K562 (cell line): Measurements from ENCODE around the gene CNOT11. TPM values are rescaled to one million over a fixed set of nuclear protein-coding genes. Genes with fewer than 3 reads are reported as not detected.

Experiments
- BCL6 ChIP-seq: fragments of 250-450 bp; sonication (Bioruptor Pico); IDR thresholded peaks from 2 replicates; pipeline ENCODE4 v1.4.0; 2020
- BHLHE40 ChIP-seq: IDR thresholded peaks from 2 replicates; pipeline ENCODE4 v1.6.1; 2011; ENCODE audit warnings: low read length, improper control_type of control experiment
- BRF2 ChIP-seq: IDR thresholded peaks from 3 replicates; pipeline ENCODE4 v1.6.1; 2011; ENCODE audit warnings: borderline replicate concordance, mild to moderate bottlenecking; ENCODE audit not compliant: insufficient read length, insufficient read depth
- CHD2 ChIP-seq: IDR thresholded peaks from 2 replicates; pipeline ENCODE4 v1.6.1; 2011; ENCODE audit warnings: low read depth, low read length
- CTCF ChIP-seq, 3 experiments: IDR thresholded peaks in 2 of 3; conservative IDR thresholded peaks in 1 of 3; 2 replicates each; pipeline ENCODE4 v1.5.1; 2011 to 2012; ENCODE audit warnings: low read length in 3 of 3, mild to moderate bottlenecking in 3 of 3, control low read depth in 2 of 3, improper control_type of control experiment in 1 of 3, inconsistent platforms in 1 of 3, low read depth in 1 of 3, mixed read lengths in 1 of 3, moderate library complexity in 1 of 3; ENCODE audit not compliant: insufficient read depth in 2 of 3
- DPF2 ChIP-seq: fragments of 450-650 bp; IDR thresholded peaks from 2 replicates; pipeline ENCODE4 v1.6.1; 2016
- ELF1 ChIP-seq: fragments of 200-800 bp; sonication (Bioruptor generic); IDR thresholded peaks from 2 replicates; pipeline ENCODE4 v1.6.1; 2016; ENCODE audit warnings: missing genetic modification characterization, missing compliant biosample characterization
- NR2F6 ChIP-seq: fragments of 450-650 bp; formaldehyde crosslinking; IDR thresholded peaks from 2 replicates; pipeline ENCODE4 v1.4.0; 2020; ENCODE audit warnings: mild to moderate bottlenecking
- PYGO2 ChIP-seq: fragments of 450-650 bp; IDR thresholded peaks from 2 replicates; pipeline ENCODE4 v1.6.1; 2016; ENCODE audit warnings: mild to moderate bottlenecking, missing genetic modification characterization, moderate library complexity, missing compliant biosample characterization
- RREB1 ChIP-seq: fragments of 250-450 bp; sonication (Bioruptor Pico); IDR thresholded peaks from 2 replicates; pipeline ENCODE4 v1.4.0; 2020
- SMARCA5 ChIP-seq: fragments of 450-650 bp; IDR thresholded peaks from 2 replicates; pipeline ENCODE4 v1.6.1; 2016
- SMC3 ChIP-seq: conservative IDR thresholded peaks from 2 replicates; pipeline ENCODE4 v1.6.1; 2011; ENCODE audit warnings: low read depth, low read length, improper control_type of control experiment; ENCODE audit not compliant: insufficient read depth
- TCF15 ChIP-seq: fragments of 250-450 bp; sonication (Bioruptor Pico); IDR thresholded peaks from 2 replicates; pipeline ENCODE4 v1.8.0; 2022; ENCODE audit warnings: moderate library complexity, mild to moderate bottlenecking, inconsistent platforms
- TGIF2 ChIP-seq: sonication (generic); formaldehyde crosslinking; IDR thresholded peaks from 2 replicates; pipeline ENCODE4 v1.8.1; 2022; ENCODE audit warnings: mild to moderate bottlenecking, missing genetic modification reagents, moderate library complexity
- XRCC4 ChIP-seq: IDR thresholded peaks from one replicate; pipeline ENCODE4 v1.6.1; 2011; ENCODE audit not compliant: insufficient read depth, insufficient read length; ENCODE audit errors: extremely low read depth
- ZBTB1 ChIP-seq: sonication (generic); formaldehyde crosslinking; IDR thresholded peaks from 2 replicates; pipeline ENCODE4 v1.8.1; 2023; ENCODE audit warnings: missing genetic modification reagents, low read depth, mild to moderate bottlenecking, borderline replicate concordance
- ZNF184 ChIP-seq: sonication (generic); formaldehyde crosslinking; IDR thresholded peaks from 2 replicates; pipeline ENCODE4 v1.5.0; 2020; ENCODE audit warnings: missing genetic modification reagents
- ZNF586 ChIP-seq: fragments of 450-650 bp; formaldehyde crosslinking; conservative IDR thresholded peaks from 2 replicates; pipeline ENCODE4 v1.4.0; 2020; ENCODE audit warnings: mild to moderate bottlenecking, moderate library complexity
- ZNF780A ChIP-seq: fragments of 250-450 bp; sonication (Bioruptor Pico); IDR thresholded peaks from 2 replicates; pipeline ENCODE4 v1.5.0; 2021; ENCODE audit warnings: mild to moderate bottlenecking
- polyA plus RNA-seq, 8 experiments: library from polyadenylated mRNA; depleted of rRNA in 4 of 8; stranded (reverse) in 5 of 8; unstranded in 3 of 8; fragments of >200 nt; fragmentation: Nextera tagmentation in 2 of 8; fragmentation: Illumina TruSeq in 1 of 8; extraction: Ambion mirVana in 2 of 8; extraction: Trizol in 1 of 8; gene quantifications; 2 replicates each; pipeline versions ENCODE4 v1.2.1 to v1.2.3, GENCODE V29; 2011 to 2014; ENCODE audit warnings: inconsistent platforms in 1 of 8, missing spikeins in 1 of 8
- total RNA-seq, 7 experiments: library from RNA; depleted of rRNA in 6 of 7; stranded (reverse); fragments of >200 nt in 6 of 7; fragmentation: Illumina TruSeq in 2 of 7; extraction: Trizol in 2 of 7; gene quantifications; 2 replicates each; pipeline versions ENCODE4 v1.2.1 to v1.2.3, GENCODE V29; 2011 to 2021; ENCODE audit warnings: low replicate concordance in 1 of 7

CNOT11 gene
- total and polyA plus RNA-seq, 9 of the 15 experiments (the other 6 are each of a cell fraction or from before 2014, with no cell fraction given), result 12.7 to 163 (median 64.2) TPM

GRCh38 chr2:101308432-101309210, 55.9 kb downstream of the CNOT11 start, which contains the start of gene RNF149 (continued):
- peak; percentile 48; the same call in 1 of the 2 replicates for TF ChIP-seq RREB1
- no peak for TF ChIP-seq SMC3
- TF ChIP-seq SMARCA5, result no peak
- no peak; the same call in 1 of the 2 replicates for TF ChIP-seq ZBTB1 (CRISPR knock-in tag)
- TF ChIP-seq CTCF (IDR thresholded peaks at IDR 0.05 in 2 of 3, conservative IDR thresholded peaks at IDR 0.05 in 1 of 3; ENCODE audit: insufficient read depth in 2 of 3, low read depth in 1 of 3, low read length in 3 of 3), result no peak
- no peak for TF ChIP-seq BHLHE40
- TF ChIP-seq BRF2, result no peak
- TF ChIP-seq NR2F6 (CRISPR knock-in tag), result no peak
- no peak for TF ChIP-seq ZNF586 (CRISPR knock-in tag)
- TF ChIP-seq XRCC4, result no peak
- TF ChIP-seq DPF2, result peak; percentile 66; the same call in 1 of the 2 replicates
- no peak for TF ChIP-seq BCL6 (CRISPR knock-in tag)
- TF ChIP-seq ZNF184 (CRISPR knock-in tag), result no peak
- no peak; the same call in 1 of the 2 replicates for TF ChIP-seq CHD2
- no peak for TF ChIP-seq PYGO2
- TF ChIP-seq ELF1, result no peak
- TF ChIP-seq TCF15 (CRISPR knock-in tag), result no peak
- TF ChIP-seq TGIF2 (CRISPR knock-in tag), result no peak
- no peak for TF ChIP-seq ZNF780A
